Mesothelial cell of epicardium (in vitro differentiated cells): ENCODE measurements around the gene IL20RA. TPM values are rescaled to one million over a fixed set of nuclear protein-coding genes. Genes with fewer than 3 reads are reported as not detected.

Experiments used
- DNase-seq, 2 experiments: peaks; one replicate each; pipeline ENCODE4 v3.0.0; 2021; ENCODE audit warnings: low spot score in 2 of 2; ENCODE audit not compliant: unreplicated experiment in 2 of 2
- H3K27ac Mint-ChIP-seq: 2 replicates; pipeline ENCODE4 v1.8.0; 2021; ENCODE audit warnings: mixed read lengths
- H3K27me3 Mint-ChIP-seq: 2 replicates; pipeline ENCODE4 v1.8.0; 2021; ENCODE audit warnings: low read depth, mixed read lengths
- H3K36me3 Mint-ChIP-seq: 2 replicates; pipeline ENCODE4 v1.8.0; 2021; ENCODE audit warnings: mixed read lengths
- H3K4me1 Mint-ChIP-seq: 2 replicates; pipeline ENCODE4 v1.8.0; 2021; ENCODE audit warnings: mixed read lengths
- H3K4me3 Mint-ChIP-seq: 2 replicates; pipeline ENCODE4 v1.8.0; 2021; ENCODE audit warnings: mild to moderate bottlenecking, moderate library complexity, mixed read lengths
- H3K9me3 Mint-ChIP-seq: 2 replicates; pipeline ENCODE4 v1.8.0; 2021; ENCODE audit warnings: mixed read lengths
- total RNA-seq: library from RNA; stranded (reverse); gene quantifications from 3 replicates; pipeline ENCODE4 v1.2.1, GENCODE V29; 2021
- TF ChIP-seq, protein P1 (sequence below): fragments of 200-600 bp; sonication (generic); IDR thresholded peaks from one replicate; pipeline ENCODE4 v1.5.0; 2021; ENCODE audit warnings: antibody characterized with exemption; ENCODE audit not compliant: unreplicated experiment

IL20RA gene
- total RNA-seq, 1 donor from 2014 or later: 2.1 TPM

DNA sequence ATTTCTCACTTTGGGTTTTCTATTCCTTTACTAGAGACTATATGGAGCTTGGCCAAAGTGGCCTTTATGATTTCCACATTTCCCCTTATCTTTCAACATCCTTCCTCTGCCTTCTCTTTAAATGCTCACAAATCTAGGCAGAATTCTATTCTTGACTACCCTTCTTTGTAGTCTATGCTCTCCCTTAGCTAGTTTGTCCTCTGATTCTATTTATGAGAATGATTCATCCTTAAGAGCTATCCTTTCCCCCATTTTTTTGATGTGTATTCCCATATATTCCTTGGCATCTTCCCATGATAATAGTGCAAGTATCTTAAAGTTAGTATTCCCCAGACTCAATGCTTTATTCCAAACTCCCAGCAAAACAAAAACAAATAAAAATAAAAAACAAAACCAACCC lies 53.1 kb downstream of the IL20RA start:
- Mint-ChIP-seq H3K4me3 (no peak overlapping the region), H3K36me3 (no peaks in the 10 kb centered on the region), H3K27me3 (peaks cover 12% of the 10 kb centered on the region), H3K9me3 (no peaks in the 10 kb centered on the region), H3K4me1 (peaks cover 25% of the 10 kb centered on the region), H3K27ac (no peak overlapping the region)
- no peak for DNase-seq
- TF ChIP-seq, protein P1, sequence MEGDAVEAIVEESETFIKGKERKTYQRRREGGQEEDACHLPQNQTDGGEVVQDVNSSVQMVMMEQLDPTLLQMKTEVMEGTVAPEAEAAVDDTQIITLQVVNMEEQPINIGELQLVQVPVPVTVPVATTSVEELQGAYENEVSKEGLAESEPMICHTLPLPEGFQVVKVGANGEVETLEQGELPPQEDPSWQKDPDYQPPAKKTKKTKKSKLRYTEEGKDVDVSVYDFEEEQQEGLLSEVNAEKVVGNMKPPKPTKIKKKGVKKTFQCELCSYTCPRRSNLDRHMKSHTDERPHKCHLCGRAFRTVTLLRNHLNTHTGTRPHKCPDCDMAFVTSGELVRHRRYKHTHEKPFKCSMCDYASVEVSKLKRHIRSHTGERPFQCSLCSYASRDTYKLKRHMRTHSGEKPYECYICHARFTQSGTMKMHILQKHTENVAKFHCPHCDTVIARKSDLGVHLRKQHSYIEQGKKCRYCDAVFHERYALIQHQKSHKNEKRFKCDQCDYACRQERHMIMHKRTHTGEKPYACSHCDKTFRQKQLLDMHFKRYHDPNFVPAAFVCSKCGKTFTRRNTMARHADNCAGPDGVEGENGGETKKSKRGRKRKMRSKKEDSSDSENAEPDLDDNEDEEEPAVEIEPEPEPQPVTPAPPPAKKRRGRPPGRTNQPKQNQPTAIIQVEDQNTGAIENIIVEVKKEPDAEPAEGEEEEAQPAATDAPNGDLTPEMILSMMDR: no peak

DNA sequence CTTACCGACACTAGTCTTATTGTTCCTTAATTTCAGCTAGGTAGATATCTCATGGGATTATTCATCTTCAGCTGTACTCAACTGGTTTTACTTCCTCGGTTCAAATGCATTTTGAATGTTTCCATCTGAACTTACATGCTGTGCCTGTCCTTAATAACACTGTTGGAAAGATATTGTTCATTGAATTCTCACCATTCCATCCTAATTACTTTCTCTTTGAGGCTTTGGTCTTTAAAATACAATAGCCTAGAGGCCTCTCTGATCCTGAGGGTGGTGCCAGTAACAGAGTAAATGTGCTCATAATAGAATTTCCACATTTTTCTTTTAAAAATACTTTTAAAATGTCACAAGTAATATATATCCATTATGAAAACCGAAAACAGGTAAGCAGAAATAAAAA lies 54.0 kb downstream of the IL20RA start:
- H3K27ac Mint-ChIP-seq: no peak overlapping the region
- peaks cover 12% of the 10 kb centered on the region for H3K27me3 Mint-ChIP-seq
- peak overlapping the region; percentile 82 for H3K4me3 Mint-ChIP-seq
- TF ChIP-seq, protein P1: no peak
- DNase-seq: no peak
- H3K4me1 Mint-ChIP-seq: peaks cover 25% of the 10 kb centered on the region
- no peaks in the 10 kb centered on the region for H3K9me3 Mint-ChIP-seq
- no peaks in the 10 kb centered on the region for H3K36me3 Mint-ChIP-seq

- H3K27ac Mint-ChIP-seq: no peak overlapping the region
These were observed 54.6 kb downstream of the IL20RA start for GRCh38 chr6:136990242-136990578.

DNA sequence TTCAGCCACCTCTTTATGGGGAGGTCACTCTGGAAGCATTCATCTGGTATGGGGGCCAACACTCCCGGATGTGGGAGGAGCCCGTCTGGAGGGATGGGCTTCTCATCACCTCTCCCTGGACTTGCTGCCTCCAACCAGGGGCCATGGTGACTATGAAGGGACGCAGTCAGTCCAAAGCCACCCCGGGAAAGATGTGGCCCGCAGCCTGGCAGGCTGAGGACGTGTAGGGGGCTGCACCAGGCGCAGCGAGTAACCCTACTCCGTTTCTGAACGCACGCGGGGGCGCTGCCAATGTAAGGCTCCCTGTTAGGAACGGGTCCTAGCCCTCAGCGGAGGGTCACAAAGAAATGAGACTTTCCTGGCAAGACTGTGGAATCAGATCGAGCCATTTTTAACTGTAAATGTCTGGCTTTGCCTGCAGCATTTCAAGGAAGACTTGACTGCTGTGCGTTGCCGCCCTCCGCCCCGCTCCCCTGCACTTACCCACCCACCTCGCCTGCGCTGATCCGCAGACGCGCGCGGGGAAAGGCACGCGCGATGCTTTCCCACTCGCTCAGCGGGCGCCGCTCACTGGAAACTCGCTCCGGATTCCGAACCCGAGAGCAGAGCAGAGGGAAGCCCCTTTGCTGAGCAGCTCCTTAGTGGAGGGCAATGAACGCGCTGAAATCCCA lies 55.1 kb downstream of the IL20RA start:
- H3K4me3 Mint-ChIP-seq: peak overlapping the region; percentile 82
- H3K27me3 Mint-ChIP-seq: peaks cover 12% of the 10 kb centered on the region
- no peaks in the 10 kb centered on the region for H3K9me3 Mint-ChIP-seq
- H3K4me1 Mint-ChIP-seq: peaks cover 25% of the 10 kb centered on the region
- no peak overlapping the region for H3K27ac Mint-ChIP-seq
- peak in 1 of 2 experiments; percentile 43 for DNase-seq
- TF ChIP-seq, protein P1: no peak
- H3K36me3 Mint-ChIP-seq: no peaks in the 10 kb centered on the region

More at GRCh38 chr6:136990242-136990578, 54.6 kb downstream of the IL20RA start:
- no peaks in the 10 kb centered on the region for H3K9me3 Mint-ChIP-seq
- no peaks in the 10 kb centered on the region for H3K36me3 Mint-ChIP-seq
- peaks cover 25% of the 10 kb centered on the region for H3K4me1 Mint-ChIP-seq
- TF ChIP-seq, protein P1: no peak
- DNase-seq: no peak
- peaks cover 12% of the 10 kb centered on the region for H3K27me3 Mint-ChIP-seq
- peak overlapping the region; percentile 82 for H3K4me3 Mint-ChIP-seq

DNA sequence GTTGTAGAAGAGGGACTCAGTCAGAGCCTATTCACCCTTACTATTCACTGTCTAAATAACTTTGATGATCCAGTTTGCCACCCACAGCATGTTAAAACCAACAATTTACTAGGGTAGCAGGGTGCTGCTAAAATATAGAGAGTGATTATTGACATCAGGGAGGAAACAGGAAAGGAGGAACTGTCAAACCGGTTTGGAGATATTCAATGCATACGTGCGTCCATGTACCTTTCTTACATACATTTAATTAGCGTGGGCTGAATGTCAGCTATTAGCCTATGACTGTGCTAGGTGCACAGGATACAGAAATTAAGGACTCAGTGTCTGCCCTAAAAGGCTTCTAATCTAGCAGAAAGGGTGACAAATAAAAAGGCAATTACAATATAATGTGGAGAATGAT lies 57.2 kb downstream of the IL20RA start:
- no peak overlapping the region for H3K4me3 Mint-ChIP-seq
- DNase-seq: no peak
- no peak overlapping the region for H3K27ac Mint-ChIP-seq
- H3K4me1 Mint-ChIP-seq: peaks cover 25% of the 10 kb centered on the region
- H3K9me3 Mint-ChIP-seq: no peaks in the 10 kb centered on the region
- TF ChIP-seq, protein P1: no peak
- H3K27me3 Mint-ChIP-seq: peaks cover 9% of the 10 kb centered on the region
- H3K36me3 Mint-ChIP-seq: no peaks in the 10 kb centered on the region

GRCh38 chr6:136985502-136985901 lies 59.3 kb downstream of the IL20RA start:
- peaks cover 18% of the 10 kb centered on the region for H3K4me1 Mint-ChIP-seq
- H3K27ac Mint-ChIP-seq: no peak overlapping the region
- no peak for DNase-seq
- peaks cover 6% of the 10 kb centered on the region for H3K27me3 Mint-ChIP-seq
- TF ChIP-seq, protein P1: no peak
- no peaks in the 10 kb centered on the region for H3K36me3 Mint-ChIP-seq
- no peaks in the 10 kb centered on the region for H3K9me3 Mint-ChIP-seq
- H3K4me3 Mint-ChIP-seq: no peak overlapping the region
